H9 (cell line): ENCODE data around the gene PLXNA2. TPM values are rescaled to one million over a fixed set of nuclear protein-coding genes. Genes with fewer than 3 reads are reported as not detected.

Source experiments
- DNase-seq: peaks from one replicate; pipeline ENCODE4 v3.0.0-alpha.2; 2017
- H2AFZ ChIP-seq: one replicate; pipeline ENCODE4 v1.6.1; 2013; ENCODE audit warnings: mild to moderate bottlenecking, low read length, control low read depth, moderate library complexity
- H2AK5ac ChIP-seq: 2 replicates; pipeline ENCODE4 v1.6.1; 2013; ENCODE audit warnings: low read length, control low read depth, mixed read lengths; ENCODE audit not compliant: insufficient read length
- H2BK120ac ChIP-seq: one replicate; pipeline ENCODE4 v1.6.1; 2013; ENCODE audit warnings: low read depth, mild to moderate bottlenecking, low read length, control low read depth, inconsistent platforms; ENCODE audit not compliant: poor library complexity, severe bottlenecking
- H2BK12ac ChIP-seq: 2 replicates; pipeline ENCODE4 v1.6.1; 2013; ENCODE audit warnings: low read length, control low read depth, mixed read lengths, low read depth; ENCODE audit not compliant: insufficient read length
- H2BK15ac ChIP-seq: 2 replicates; pipeline ENCODE4 v1.6.1; 2013; ENCODE audit warnings: low read depth, low read length, control low read depth
- H2BK20ac ChIP-seq: one replicate; pipeline ENCODE4 v1.6.1; 2013; ENCODE audit warnings: low read depth, mild to moderate bottlenecking, low read length, control low read depth, inconsistent platforms; ENCODE audit not compliant: poor library complexity, severe bottlenecking
- H2BK5ac ChIP-seq: 2 replicates; pipeline ENCODE4 v1.6.1; 2013; ENCODE audit warnings: low read length, control low read depth, mixed read lengths; ENCODE audit not compliant: insufficient read length
- H3K14ac ChIP-seq: 2 replicates; pipeline ENCODE4 v1.6.1; 2013; ENCODE audit warnings: low read length, control low read depth; ENCODE audit not compliant: insufficient read depth
- H3K18ac ChIP-seq: 2 replicates; pipeline ENCODE4 v1.6.1; 2013; ENCODE audit warnings: low read depth, mild to moderate bottlenecking, mixed read lengths, low read length, control low read depth; ENCODE audit not compliant: insufficient read length
- H3K23ac ChIP-seq: 2 replicates; pipeline ENCODE4 v1.6.1; 2013; ENCODE audit warnings: low read length, control low read depth, mixed read lengths, low read depth; ENCODE audit not compliant: insufficient read length
- H3K23me2 ChIP-seq: 2 replicates; pipeline ENCODE4 v1.6.1; 2013; ENCODE audit warnings: low read depth, mild to moderate bottlenecking, mixed read lengths, low read length, control low read depth; ENCODE audit not compliant: insufficient read length, poor library complexity, severe bottlenecking
- H3K27ac ChIP-seq: 2 replicates; pipeline ENCODE4 v1.5.1; 2013; ENCODE audit warnings: low read length, control low read depth, mixed read lengths, low read depth; ENCODE audit not compliant: insufficient read length
- H3K27me3 ChIP-seq: 2 replicates; pipeline ENCODE4 v1.6.1; 2013; ENCODE audit warnings: low read length, control low read depth, inconsistent platforms; ENCODE audit not compliant: insufficient read depth
- H3K4ac ChIP-seq: 2 replicates; pipeline ENCODE4 v1.6.1; 2013; ENCODE audit warnings: low read depth, mild to moderate bottlenecking, control low read depth, inconsistent platforms, low read length, moderate library complexity
- H3K4me1 ChIP-seq: 2 replicates; pipeline ENCODE4 v1.6.1; 2013; ENCODE audit warnings: low read length, control low read depth, inconsistent platforms; ENCODE audit not compliant: insufficient read depth
- H3K4me2 ChIP-seq: 2 replicates; pipeline ENCODE4 v1.6.1; 2013; ENCODE audit warnings: low read length, control low read depth, mixed read lengths; ENCODE audit not compliant: insufficient read length, insufficient read depth
- H3K56ac ChIP-seq: 2 replicates; pipeline ENCODE4 v1.6.1; 2013; ENCODE audit warnings: low read depth, mild to moderate bottlenecking, mixed read lengths, low read length, control low read depth; ENCODE audit not compliant: insufficient read length
- H3K79me1 ChIP-seq: 2 replicates; pipeline ENCODE4 v1.6.1; 2013; ENCODE audit warnings: low read depth, mild to moderate bottlenecking, moderate library complexity, low read length, control low read depth, inconsistent platforms; ENCODE audit not compliant: insufficient read depth, poor library complexity, severe bottlenecking
- H3K79me2 ChIP-seq: 2 replicates; pipeline ENCODE4 v1.6.1; 2013; ENCODE audit warnings: low read length, control low read depth, inconsistent platforms; ENCODE audit not compliant: insufficient read depth
- H3K9ac ChIP-seq: 2 replicates; pipeline ENCODE4 v1.6.1; 2013; ENCODE audit warnings: low read length, control low read depth, mixed read lengths; ENCODE audit not compliant: insufficient read length; ENCODE audit errors: extremely low read depth
- H3K9me3 ChIP-seq: one replicate; pipeline ENCODE4 v1.6.1; 2013; ENCODE audit warnings: low read depth, low read length, inconsistent platforms; ENCODE audit not compliant: control insufficient read depth
- H3T11ph ChIP-seq: one replicate; pipeline ENCODE4 v1.6.1; 2013; ENCODE audit warnings: mild to moderate bottlenecking, low read length, control low read depth, inconsistent platforms
- H4K20me1 ChIP-seq: one replicate; pipeline ENCODE4 v1.6.1; 2013; ENCODE audit not compliant: control insufficient read depth, insufficient read length, insufficient read depth
- H4K5ac ChIP-seq: 2 replicates; pipeline ENCODE4 v1.6.1; 2013; ENCODE audit warnings: low read depth, mild to moderate bottlenecking, mixed read lengths, low read length, control low read depth; ENCODE audit not compliant: insufficient read length
- H4K8ac ChIP-seq: replicated peaks from 2 replicates; pipeline ENCODE4 v1.6.1; 2013; ENCODE audit warnings: low read length, control low read depth, mixed read lengths, low read depth; ENCODE audit not compliant: insufficient read length
- H4K91ac ChIP-seq: 2 replicates; pipeline ENCODE4 v1.6.1; 2013; ENCODE audit warnings: low read depth, mild to moderate bottlenecking, moderate library complexity, mixed read lengths, low read length, control low read depth; ENCODE audit not compliant: insufficient read length
- H3K27ac Mint-ChIP-seq, 3 experiments: 2 replicates in 2 of 3; 3 replicates in 1 of 3; pipeline ENCODE4 v1.8.0; 2020 to 2021; ENCODE audit warnings: mixed read lengths in 3 of 3, mild to moderate bottlenecking in 1 of 3, moderate library complexity in 1 of 3
- H3K27me3 Mint-ChIP-seq: 2 replicates; pipeline ENCODE4 v1.8.0; 2021; ENCODE audit warnings: low read depth, mild to moderate bottlenecking, moderate library complexity, mixed read lengths
- H3K36me3 Mint-ChIP-seq, 3 experiments: 2 replicates in 2 of 3; 3 replicates in 1 of 3; pipeline ENCODE4 v1.8.0; 2020 to 2021; ENCODE audit warnings: low read depth in 3 of 3, mixed read lengths in 3 of 3; ENCODE audit not compliant: insufficient read depth in 1 of 3
- H3K4me1 Mint-ChIP-seq, 2 experiments: 2 replicates each; pipeline ENCODE4 v1.8.0; 2020; ENCODE audit warnings: mixed read lengths in 2 of 2
- H3K4me3 Mint-ChIP-seq, 2 experiments: 2 replicates in 1 of 2; 3 replicates in 1 of 2; pipeline ENCODE4 v1.8.0; 2020 to 2021; ENCODE audit warnings: mild to moderate bottlenecking in 2 of 2, mixed read lengths in 2 of 2, moderate library complexity in 1 of 2
- H3K9me3 Mint-ChIP-seq, 2 experiments: 2 replicates in 1 of 2; 3 replicates in 1 of 2; pipeline ENCODE4 v1.8.0; 2020; ENCODE audit warnings: mild to moderate bottlenecking in 2 of 2, mixed read lengths in 2 of 2, moderate library complexity in 1 of 2
- CTCF ChIP-seq: fragments of 200-600 bp; sonication (generic); conservative IDR thresholded peaks from 3 replicates; pipeline ENCODE4 v1.8.0; 2021; ENCODE audit warnings: antibody characterized with exemption, mild to moderate bottlenecking
- WGBS: extraction: QIAGEN DNeasy Blood & Tissue Kit; methylation state at CpG from one replicate; pipeline ENCODE4 v1.1.7; 2013; ENCODE audit warnings: missing lambda C conversion rate, low lambda C conversion rate, mixed read lengths; ENCODE audit not compliant: insufficient read length; ENCODE audit errors: extremely low coverage; 5-methylcytosine and 5-hydroxymethylcytosine counted together
- total RNA-seq: library from RNA; stranded (reverse); gene quantifications from 2 replicates; pipeline ENCODE4 v1.2.1, GENCODE V29; 2021

The PLXNA2 gene
- total RNA-seq, 1 experiment from 2014 or later, result 0.57 TPM

DNA sequence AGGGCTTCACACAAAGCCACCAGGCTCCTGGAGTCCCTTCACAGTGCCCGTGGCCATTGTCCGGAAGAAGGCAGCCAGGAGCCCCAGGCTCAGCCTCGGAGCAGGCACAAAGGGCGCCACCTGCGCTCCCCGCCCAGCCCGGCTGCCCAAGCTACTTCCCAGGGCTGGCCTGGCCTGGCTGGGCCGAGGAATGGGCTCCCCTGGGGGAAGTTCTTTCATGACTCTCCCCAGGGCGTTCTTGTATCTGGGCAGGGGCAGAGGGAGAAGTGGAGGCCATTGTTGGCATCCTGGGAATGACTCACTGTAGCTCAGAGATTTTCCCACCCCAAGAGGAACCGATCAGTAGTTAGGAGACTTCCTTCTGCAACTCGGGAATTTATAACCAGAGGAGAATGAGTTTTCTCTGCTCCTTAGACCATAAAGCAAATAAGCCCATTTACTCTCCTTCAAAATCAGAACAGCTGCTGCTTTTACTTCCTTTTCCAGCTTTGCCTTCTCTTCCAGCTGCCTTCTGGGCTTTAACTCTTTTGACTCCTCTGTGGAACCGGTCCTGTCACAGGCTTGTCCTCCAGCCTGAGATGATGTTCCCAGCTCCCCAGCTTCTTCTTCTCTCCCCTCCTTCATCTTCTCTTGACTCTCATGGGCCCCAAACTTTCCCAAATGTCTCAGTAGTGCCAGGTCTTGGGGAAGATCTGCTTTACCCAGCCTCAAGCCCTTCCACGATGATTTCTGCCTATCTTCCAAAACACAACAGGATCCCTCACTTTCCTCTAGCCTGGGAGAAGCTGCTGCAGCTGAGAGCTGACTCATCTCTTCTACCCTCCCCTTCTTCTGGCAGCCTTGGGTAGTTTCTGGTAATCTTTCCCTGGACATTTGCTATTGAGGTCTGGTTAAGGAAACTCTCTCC lies 214.6 kb downstream of the PLXNA2 start:
- no peaks in the 10 kb centered on the region for H4K20me1 ChIP-seq
- no peak overlapping the region for H2AK5ac ChIP-seq
- no peak overlapping the region for H4K8ac ChIP-seq
- TF ChIP-seq CTCF, result no peak
- no peak overlapping the region for H3K4ac ChIP-seq
- no peak overlapping the region for H2BK20ac ChIP-seq
- no peaks in the 10 kb centered on the region for H3K27me3 ChIP-seq
- Mint-ChIP-seq H3K27me3 (peaks cover 8% of the 10 kb centered on the region), H3K4me3 (no peak overlapping the region), H3K27ac (no peak overlapping the region), H3K4me1 (peaks cover 12 to 13% of the 10 kb centered on the region in 2 experiments), H3K9me3 (no peaks in the 10 kb centered on the region), H3K36me3 (no peaks in the 10 kb centered on the region)
- H4K5ac ChIP-seq, result no peak overlapping the region
- no peak overlapping the region for H2BK5ac ChIP-seq
- H3K18ac ChIP-seq, result no peak overlapping the region
- H2AFZ ChIP-seq, result no peak overlapping the region
- H2BK12ac ChIP-seq, result no peak overlapping the region
- no peak overlapping the region for H3K56ac ChIP-seq
- H3K4me1 ChIP-seq, result no peaks in the 10 kb centered on the region
- no peak overlapping the region for H3K27ac ChIP-seq
- H3K79me2 ChIP-seq, result no peaks in the 10 kb centered on the region
- no peak overlapping the region for H3K4me2 ChIP-seq
- H3T11ph ChIP-seq, result no peak overlapping the region
- no peak overlapping the region for H4K91ac ChIP-seq
- no peaks in the 10 kb centered on the region for H3K79me1 ChIP-seq
- no peak overlapping the region for H2BK120ac ChIP-seq
- no peak overlapping the region for H3K14ac ChIP-seq
- H3K9ac ChIP-seq, result no peak overlapping the region
- no CpG with 5 or more reads among the region's 13 CpGs for WGBS
- no peak overlapping the region for H3K23ac ChIP-seq
- H3K9me3 ChIP-seq, result no peaks in the 10 kb centered on the region
- H3K23me2 ChIP-seq, result no peaks in the 10 kb centered on the region
- no peak for DNase-seq
- no peak overlapping the region for H2BK15ac ChIP-seq
